KMS-11 (cell line): ENCODE results near the gene CCDC141.

Experiments
- H2AFZ ChIP-seq: fragments of 200-600 bp; sonication (generic); 2 replicates; pipeline ENCODE4 v1.6.1; 2016; ENCODE audit warnings: antibody characterized with exemption, mixed run types, low read depth
- H3K27ac ChIP-seq: fragments of 200-600 bp; sonication (generic); 2 replicates; pipeline ENCODE4 v1.6.1; 2016; ENCODE audit warnings: mild to moderate bottlenecking, mixed run types
- H3K27me3 ChIP-seq: fragments of 200-600 bp; sonication (generic); 2 replicates; pipeline ENCODE4 v1.6.1; 2017; ENCODE audit warnings: mild to moderate bottlenecking, low read depth, mixed run types, moderate library complexity; ENCODE audit not compliant: insufficient read depth
- H3K36me3 ChIP-seq: fragments of 200-600 bp; sonication (generic); 2 replicates; pipeline ENCODE4 v1.6.1; 2017; ENCODE audit warnings: mild to moderate bottlenecking, mixed run types; ENCODE audit not compliant: insufficient read depth
- H3K4me1 ChIP-seq: fragments of 200-600 bp; sonication (generic); 2 replicates; pipeline ENCODE4 v1.6.1; 2016; ENCODE audit warnings: mild to moderate bottlenecking, low read depth, mixed run types; ENCODE audit not compliant: poor library complexity, severe bottlenecking
- H3K4me2 ChIP-seq: fragments of 200-600 bp; sonication (generic); 2 replicates; pipeline ENCODE4 v1.7.0; 2016; ENCODE audit warnings: mild to moderate bottlenecking, mixed run types
- H3K4me3 ChIP-seq: fragments of 200-600 bp; sonication (generic); IDR thresholded peaks from 2 replicates; pipeline ENCODE4 v1.6.1; 2017; ENCODE audit warnings: low read depth, low read length, mixed read lengths; ENCODE audit not compliant: insufficient read depth
- H3K79me2 ChIP-seq: fragments of 200-600 bp; sonication (generic); 2 replicates; pipeline ENCODE4 v1.6.1; 2016; ENCODE audit warnings: low read depth, mixed run types; ENCODE audit not compliant: insufficient read depth
- H3K9ac ChIP-seq: fragments of 200-600 bp; sonication (generic); 2 replicates; pipeline ENCODE4 v1.6.1; 2016; ENCODE audit warnings: mild to moderate bottlenecking, mixed run types
- H4K20me1 ChIP-seq: fragments of 200-600 bp; sonication (generic); 2 replicates; pipeline ENCODE4 v1.6.1; 2016; ENCODE audit warnings: mild to moderate bottlenecking, mixed run types; ENCODE audit not compliant: insufficient read depth
- TF ChIP-seq, protein P1 (sequence below): fragments of 200-600 bp; sonication (generic); conservative IDR thresholded peaks from 2 replicates; pipeline ENCODE4 v1.6.1; 2017; ENCODE audit warnings: low read depth, mild to moderate bottlenecking, antibody characterized with exemption, low read length, moderate library complexity, mixed read lengths

The CCDC141 gene

DNA sequence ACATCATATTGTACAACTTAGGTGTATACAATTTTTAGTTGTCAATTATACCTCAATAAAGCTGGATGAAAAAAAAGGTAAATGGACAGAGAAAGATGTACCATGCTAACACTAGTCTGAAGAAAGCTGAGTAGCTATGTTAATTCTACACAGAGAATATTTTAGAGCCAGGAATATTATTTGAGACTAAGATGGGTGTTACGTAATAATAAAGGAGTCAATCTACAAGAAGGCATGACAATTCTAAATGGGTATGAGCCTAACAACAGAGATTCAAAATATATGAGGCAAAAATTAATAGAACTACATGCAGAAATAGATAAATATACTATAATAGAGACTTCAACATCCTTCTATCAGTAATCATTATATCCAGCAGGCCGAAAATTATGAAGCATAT lies 69.1 kb downstream of the CCDC141 start:
- Histone ChIP-seq H3K4me3 (no peak overlapping the region), H3K27me3 (no peaks in the 10 kb centered on the region), H3K79me2 (no peaks in the 10 kb centered on the region), H3K9ac (no peak overlapping the region), H3K4me1 (no peaks in the 10 kb centered on the region), H2AFZ (no peak overlapping the region), H4K20me1 (no peaks in the 10 kb centered on the region), H3K27ac (no peak overlapping the region), H3K4me2 (no peak overlapping the region), H3K36me3 (no peaks in the 10 kb centered on the region)
- TF ChIP-seq, protein P1, sequence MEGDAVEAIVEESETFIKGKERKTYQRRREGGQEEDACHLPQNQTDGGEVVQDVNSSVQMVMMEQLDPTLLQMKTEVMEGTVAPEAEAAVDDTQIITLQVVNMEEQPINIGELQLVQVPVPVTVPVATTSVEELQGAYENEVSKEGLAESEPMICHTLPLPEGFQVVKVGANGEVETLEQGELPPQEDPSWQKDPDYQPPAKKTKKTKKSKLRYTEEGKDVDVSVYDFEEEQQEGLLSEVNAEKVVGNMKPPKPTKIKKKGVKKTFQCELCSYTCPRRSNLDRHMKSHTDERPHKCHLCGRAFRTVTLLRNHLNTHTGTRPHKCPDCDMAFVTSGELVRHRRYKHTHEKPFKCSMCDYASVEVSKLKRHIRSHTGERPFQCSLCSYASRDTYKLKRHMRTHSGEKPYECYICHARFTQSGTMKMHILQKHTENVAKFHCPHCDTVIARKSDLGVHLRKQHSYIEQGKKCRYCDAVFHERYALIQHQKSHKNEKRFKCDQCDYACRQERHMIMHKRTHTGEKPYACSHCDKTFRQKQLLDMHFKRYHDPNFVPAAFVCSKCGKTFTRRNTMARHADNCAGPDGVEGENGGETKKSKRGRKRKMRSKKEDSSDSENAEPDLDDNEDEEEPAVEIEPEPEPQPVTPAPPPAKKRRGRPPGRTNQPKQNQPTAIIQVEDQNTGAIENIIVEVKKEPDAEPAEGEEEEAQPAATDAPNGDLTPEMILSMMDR, result no peak

DNA sequence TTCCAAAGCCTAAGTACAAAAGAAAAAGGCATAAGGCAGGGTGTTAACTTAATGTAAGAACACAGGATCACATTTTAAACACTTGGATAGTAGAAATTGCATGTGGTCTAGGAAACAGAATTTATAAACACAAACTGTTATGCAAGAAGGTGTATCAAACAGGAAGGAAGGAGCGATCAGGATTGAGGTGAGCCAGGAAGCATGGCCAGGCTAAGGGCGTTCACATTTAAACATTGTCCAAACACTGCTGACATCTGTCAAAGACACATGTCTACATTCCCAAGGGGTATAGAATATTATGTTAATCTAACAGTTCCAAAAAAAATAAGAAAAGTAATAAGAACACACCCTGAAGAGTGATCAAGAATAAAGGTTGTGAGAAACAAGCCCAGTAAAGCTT lies 71.3 kb downstream of the CCDC141 start:
- no peak overlapping the region for H2AFZ ChIP-seq
- H3K79me2 ChIP-seq, result no peaks in the 10 kb centered on the region
- H3K4me2 ChIP-seq, result no peak overlapping the region
- no peak overlapping the region for H3K4me3 ChIP-seq
- no peak overlapping the region for H3K27ac ChIP-seq
- H3K9ac ChIP-seq, result no peak overlapping the region
- no peaks in the 10 kb centered on the region for H3K36me3 ChIP-seq
- H4K20me1 ChIP-seq, result no peaks in the 10 kb centered on the region
- no peaks in the 10 kb centered on the region for H3K4me1 ChIP-seq
- H3K27me3 ChIP-seq, result no peaks in the 10 kb centered on the region
- TF ChIP-seq, protein P1, result no peak

DNA sequence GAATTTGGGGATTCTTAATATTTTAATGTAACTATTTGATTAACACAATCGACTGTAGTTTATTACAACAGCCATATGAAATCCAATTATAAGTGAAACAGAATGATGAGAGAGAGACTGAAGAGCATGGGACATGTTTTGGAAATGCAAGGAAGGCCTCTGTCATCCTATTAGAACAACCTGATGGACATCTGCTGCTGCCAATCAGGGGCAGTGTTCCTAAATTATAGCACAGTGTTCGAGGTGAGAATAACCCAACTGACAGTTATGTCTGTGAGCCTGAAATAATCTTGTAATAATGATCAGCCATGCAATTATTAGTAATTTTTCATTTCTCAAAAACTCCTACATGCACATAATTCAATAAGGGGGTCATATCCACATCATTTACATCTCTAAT lies 73.6 kb downstream of the CCDC141 start:
- H3K4me3 ChIP-seq, result no peak overlapping the region
- TF ChIP-seq, protein P1, result no peak

GRCh38 chr2:178962805-178963433 lies 87.0 kb downstream of the CCDC141 start:
- no peak overlapping the region for H3K27ac ChIP-seq
- H4K20me1 ChIP-seq, result no peaks in the 10 kb centered on the region
- no peaks in the 10 kb centered on the region for H3K79me2 ChIP-seq
- H3K27me3 ChIP-seq, result no peaks in the 10 kb centered on the region
- H3K36me3 ChIP-seq, result no peaks in the 10 kb centered on the region
- no peak overlapping the region for H3K4me3 ChIP-seq
- H3K9ac ChIP-seq, result no peak overlapping the region
- TF ChIP-seq, protein P1, result no peak
- no peak overlapping the region for H3K4me2 ChIP-seq
- H2AFZ ChIP-seq, result no peak overlapping the region
- H3K4me1 ChIP-seq, result peaks cover 10% of the 10 kb centered on the region

More for the DNA sequence above, 73.6 kb downstream of the CCDC141 start:
- Histone ChIP-seq H3K27me3 (no peaks in the 10 kb centered on the region), H3K36me3 (no peaks in the 10 kb centered on the region), H3K4me2 (no peak overlapping the region), H2AFZ (no peak overlapping the region), H3K27ac (no peak overlapping the region), H3K9ac (no peak overlapping the region), H4K20me1 (no peaks in the 10 kb centered on the region), H3K4me1 (no peaks in the 10 kb centered on the region), H3K79me2 (no peaks in the 10 kb centered on the region)
